Peyer's patch (tissue), 4 donors: ENCODE measurements around the gene ISLR2. TPM values are rescaled to one million over a fixed set of nuclear protein-coding genes. Genes with fewer than 3 reads are reported as not detected.
A peak's percentile ranks its signal among the peaks of the same experiment; 100 is the strongest.
"Not testable (repeated sequence)": the region's sequence is repeated elsewhere in the genome, so short reads cannot be mapped to it uniquely, and the experiment has no call there.

Source experiments
- DNase-seq, 3 donors: peaks; one replicate each; pipeline ENCODE4 v3.0.0-alpha.2; 2017 to 2019
- H3K27ac ChIP-seq, 4 donors: fragments of 200-600 bp; sonication (generic); one replicate each; pipeline ENCODE4 v1.5.1; 2016 to 2019
- H3K27me3 ChIP-seq, 2 donors: fragments of 200-600 bp; sonication (generic); one replicate each; pipeline ENCODE4 v1.5.1; 2019
- H3K36me3 ChIP-seq, 3 donors: fragments of 200-600 bp; sonication (generic); one replicate each; pipeline ENCODE4 v1.5.1; 2016 to 2019
- H3K4me1 ChIP-seq, 4 donors: fragments of 200-600 bp; sonication (generic); one replicate each; pipeline ENCODE4 v1.5.1; 2016 to 2019
- H3K4me3 ChIP-seq, 4 donors: fragments of 200-600 bp; sonication (generic); 1 replicate in 3 of 4; 2 replicates in 1 of 4; pipeline ENCODE4 v1.5.1; 2016 to 2019; ENCODE audit warnings: mild to moderate bottlenecking in 1 of 4
- H3K9me3 ChIP-seq, 4 donors: fragments of 200-600 bp; sonication (generic); one replicate each; pipeline ENCODE4 v1.5.1; 2016 to 2019; ENCODE audit warnings: mild to moderate bottlenecking in 1 of 4
- POLR2A ChIP-seq, 2 donors: fragments of 450-650 bp; IDR thresholded peaks; one replicate each; pipeline ENCODE4 v1.5.1; 2017; ENCODE audit warnings: antibody characterized with exemption in 2 of 2, mild to moderate bottlenecking in 2 of 2, moderate library complexity in 2 of 2
- total RNA-seq, 4 donors: library from RNA; depleted of rRNA; stranded (reverse); fragments of >200 nt; gene quantifications; one replicate each; pipeline ENCODE4 v1.1.0, GENCODE V29; 2016
- TF ChIP-seq, protein P1 (sequence below), 6 experiments: fragments of 450-650 bp in 4 of 6; fragments of 200-600 bp in 2 of 6; sonication (generic) in 1 of 6; IDR thresholded peaks; one replicate each; pipeline ENCODE4 v1.5.1; 2017 to 2019; ENCODE audit warnings: antibody characterized with exemption in 6 of 6, mild to moderate bottlenecking in 3 of 6, moderate library complexity in 1 of 6

ISLR2 gene
- total RNA-seq, 4 donors from 2014 or later = 0.66 to 0.94 (median 0.70) TPM; not detected in 1

DNA sequence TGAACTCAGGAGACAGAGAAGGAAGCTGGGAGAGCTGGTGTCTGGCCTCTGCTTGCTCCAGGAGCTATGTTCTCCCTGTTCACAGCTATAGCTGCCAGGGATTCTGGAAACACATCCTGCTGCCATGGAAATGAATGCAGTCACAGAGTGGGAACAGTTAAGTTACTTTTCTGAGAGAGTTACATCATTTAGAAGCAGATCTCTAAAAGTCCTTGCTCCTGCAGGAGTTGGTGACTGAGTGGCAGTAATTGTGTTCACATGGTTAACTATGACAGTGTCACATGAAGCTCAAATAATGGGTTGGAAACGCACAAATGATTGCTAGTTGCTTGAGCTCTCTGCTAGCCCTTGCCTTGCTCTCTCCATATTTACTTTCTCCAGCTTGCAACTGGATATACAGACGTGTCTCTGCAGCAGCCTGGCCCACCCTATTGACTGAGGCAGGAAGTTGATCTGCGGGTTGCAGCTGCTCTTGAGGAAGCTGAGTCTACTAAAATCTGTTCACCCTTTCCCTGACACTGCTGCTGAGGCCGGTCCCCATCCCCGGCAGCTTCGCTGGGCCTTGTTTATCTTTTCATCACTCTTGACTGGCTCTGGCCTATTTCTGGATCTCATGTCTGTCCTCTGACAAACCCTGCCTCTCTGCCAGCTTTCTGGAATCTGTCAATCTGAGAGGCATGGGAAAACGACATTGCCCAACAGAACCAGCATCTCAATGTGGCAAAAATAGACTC lies 26.5 kb downstream of the ISLR2 start:
- Histone ChIP-seq H3K4me3 (no peak overlapping the region), H3K4me1 (no peaks in the 10 kb centered on the region), H3K9me3 (no peaks in the 10 kb centered on the region), H3K27me3 (no peaks in the 10 kb centered on the region), H3K36me3 (no peaks in the 10 kb centered on the region), H3K27ac (peak overlapping the region in 2 of 4 donors; percentile 4 to 8)
- TF ChIP-seq, protein P1, sequence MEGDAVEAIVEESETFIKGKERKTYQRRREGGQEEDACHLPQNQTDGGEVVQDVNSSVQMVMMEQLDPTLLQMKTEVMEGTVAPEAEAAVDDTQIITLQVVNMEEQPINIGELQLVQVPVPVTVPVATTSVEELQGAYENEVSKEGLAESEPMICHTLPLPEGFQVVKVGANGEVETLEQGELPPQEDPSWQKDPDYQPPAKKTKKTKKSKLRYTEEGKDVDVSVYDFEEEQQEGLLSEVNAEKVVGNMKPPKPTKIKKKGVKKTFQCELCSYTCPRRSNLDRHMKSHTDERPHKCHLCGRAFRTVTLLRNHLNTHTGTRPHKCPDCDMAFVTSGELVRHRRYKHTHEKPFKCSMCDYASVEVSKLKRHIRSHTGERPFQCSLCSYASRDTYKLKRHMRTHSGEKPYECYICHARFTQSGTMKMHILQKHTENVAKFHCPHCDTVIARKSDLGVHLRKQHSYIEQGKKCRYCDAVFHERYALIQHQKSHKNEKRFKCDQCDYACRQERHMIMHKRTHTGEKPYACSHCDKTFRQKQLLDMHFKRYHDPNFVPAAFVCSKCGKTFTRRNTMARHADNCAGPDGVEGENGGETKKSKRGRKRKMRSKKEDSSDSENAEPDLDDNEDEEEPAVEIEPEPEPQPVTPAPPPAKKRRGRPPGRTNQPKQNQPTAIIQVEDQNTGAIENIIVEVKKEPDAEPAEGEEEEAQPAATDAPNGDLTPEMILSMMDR (IDR thresholded peaks at IDR 0.05) = no peak
- no peak for TF ChIP-seq POLR2A (IDR thresholded peaks at IDR 0.05)
- DNase-seq = peak in 1 of 3 donors; percentile 14

DNA sequence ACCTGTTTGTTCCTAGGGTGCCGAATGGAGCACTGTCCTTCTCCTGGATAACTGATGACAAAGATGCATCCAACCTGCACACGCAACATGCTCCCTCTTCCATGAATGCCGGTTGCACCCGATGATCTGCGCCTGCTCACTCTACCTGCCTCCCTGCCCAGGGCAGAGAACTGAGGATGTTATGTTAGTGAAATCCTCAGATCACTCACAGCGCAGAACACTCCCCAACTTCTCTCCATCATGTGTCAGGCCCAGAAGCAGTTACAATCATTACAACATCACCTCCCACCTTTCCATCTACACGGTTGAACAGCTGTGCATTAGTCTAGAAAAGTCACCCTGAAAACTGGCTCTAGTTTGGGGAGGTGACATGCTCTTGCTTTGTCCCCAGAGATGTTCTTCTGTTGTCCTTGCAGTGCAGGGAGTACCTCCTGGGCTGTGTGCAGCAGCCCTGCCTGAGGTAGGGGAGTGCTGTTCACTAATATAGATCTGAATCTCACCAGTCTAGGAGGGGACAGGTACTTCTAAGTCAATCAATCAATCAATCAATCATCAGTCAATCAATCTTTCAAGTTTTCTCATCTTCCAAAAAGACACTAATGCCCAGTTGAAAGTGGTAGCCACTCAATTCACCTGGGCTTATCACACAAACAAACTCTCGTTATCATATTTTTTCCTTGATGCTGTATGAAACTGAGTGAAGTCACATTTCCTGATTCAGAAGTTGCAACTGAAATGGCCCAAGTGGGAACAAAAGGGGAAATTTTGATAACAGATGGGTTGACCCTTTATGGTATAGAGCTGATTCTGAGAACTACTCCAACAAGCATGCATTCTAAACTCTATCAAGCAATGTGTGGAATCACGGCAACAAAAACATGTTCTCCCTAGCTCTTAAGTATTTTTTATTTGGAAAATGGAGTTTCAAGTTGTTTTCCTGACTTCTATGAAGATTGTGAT lies 27.8 kb downstream of the ISLR2 start:
- DNase-seq = peak in 1 of 3 donors; percentile 0
- Histone ChIP-seq H3K4me1 (no peaks in the 10 kb centered on the region), H3K27ac (no peak overlapping the region), H3K27me3 (no peaks in the 10 kb centered on the region), H3K4me3 (no peak overlapping the region), H3K9me3 (no peaks in the 10 kb centered on the region), H3K36me3 (no peaks in the 10 kb centered on the region)
- no peak for TF ChIP-seq POLR2A (IDR thresholded peaks at IDR 0.05)
- TF ChIP-seq, protein P1 (IDR thresholded peaks at IDR 0.05) = no peak

DNA sequence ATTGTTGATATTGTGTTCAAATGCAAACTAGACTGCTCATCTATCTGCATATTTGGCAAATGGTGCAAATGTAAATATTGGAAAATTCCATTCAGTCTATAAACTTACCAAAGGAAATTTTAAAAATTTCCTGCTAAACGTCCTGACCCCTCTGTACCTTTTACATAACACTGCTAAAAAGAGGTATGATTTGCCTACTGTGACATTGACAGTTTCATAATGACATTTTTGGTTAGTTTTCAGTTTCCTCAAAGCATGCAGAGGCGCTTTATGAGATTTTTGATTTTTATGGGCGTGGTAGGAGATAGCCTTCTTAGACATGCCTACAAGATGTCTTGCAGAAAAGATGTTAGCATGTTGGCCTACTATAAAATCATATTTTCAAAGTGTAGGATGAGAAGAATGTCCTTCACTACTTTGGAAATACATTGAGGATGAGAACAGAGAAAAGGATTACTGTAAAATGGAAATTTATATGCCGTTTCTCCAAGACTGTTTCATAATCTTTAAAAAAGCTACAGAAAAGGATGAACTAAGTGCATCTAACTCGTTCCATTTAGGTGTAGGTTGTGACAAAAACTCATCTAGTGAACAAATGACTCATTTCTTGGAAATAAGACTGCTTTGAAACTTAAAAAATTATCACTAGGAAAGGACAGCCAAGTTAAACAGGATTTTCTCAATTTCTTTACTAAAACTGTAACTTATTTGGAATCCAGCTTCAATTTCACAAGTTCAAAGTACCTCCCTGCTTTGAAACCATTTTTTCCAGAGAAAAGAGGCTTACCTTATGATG lies 28.7 kb downstream of the ISLR2 start:
- TF ChIP-seq, protein P1 (IDR thresholded peaks at IDR 0.05) = no peak
- no peak for TF ChIP-seq POLR2A (IDR thresholded peaks at IDR 0.05)
- no peaks in the 10 kb centered on the region for H3K9me3 ChIP-seq
- DNase-seq = no peak

DNA sequence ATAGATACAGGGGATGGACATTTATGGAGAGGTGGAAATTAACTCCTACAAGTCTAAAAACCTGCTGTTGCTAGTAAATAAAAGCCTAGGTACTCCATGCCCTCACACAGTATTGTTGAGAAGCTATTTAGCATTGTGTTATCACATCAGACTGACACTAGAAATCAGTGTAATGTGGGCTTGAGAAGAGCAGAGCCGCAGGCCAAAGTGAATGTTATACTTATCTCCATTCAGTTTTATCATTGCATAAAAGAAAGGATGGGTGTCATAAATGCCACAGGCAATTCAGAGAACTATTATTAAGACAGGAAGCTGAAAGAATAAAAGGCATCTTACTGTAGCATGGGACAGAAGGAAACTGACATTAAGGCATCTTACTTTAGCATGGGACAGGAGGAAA lies 29.4 kb downstream of the ISLR2 start:
- no peak for DNase-seq
- H3K27me3 ChIP-seq = no peaks in the 10 kb centered on the region
- H3K9me3 ChIP-seq = no peaks in the 10 kb centered on the region
- H3K27ac ChIP-seq = no peak overlapping the region
- no peaks in the 10 kb centered on the region for H3K4me1 ChIP-seq
- H3K4me3 ChIP-seq = no peak overlapping the region
- H3K36me3 ChIP-seq = no peaks in the 10 kb centered on the region
- TF ChIP-seq, protein P1 (IDR thresholded peaks at IDR 0.05) = no peak
- TF ChIP-seq POLR2A (IDR thresholded peaks at IDR 0.05) = no peak

More for the DNA sequence above, 28.7 kb downstream of the ISLR2 start:
- no peak overlapping the region for H3K4me3 ChIP-seq
- H3K27ac ChIP-seq = no peak overlapping the region
- H3K4me1 ChIP-seq = no peaks in the 10 kb centered on the region
- no peaks in the 10 kb centered on the region for H3K36me3 ChIP-seq
- H3K27me3 ChIP-seq = no peaks in the 10 kb centered on the region

DNA sequence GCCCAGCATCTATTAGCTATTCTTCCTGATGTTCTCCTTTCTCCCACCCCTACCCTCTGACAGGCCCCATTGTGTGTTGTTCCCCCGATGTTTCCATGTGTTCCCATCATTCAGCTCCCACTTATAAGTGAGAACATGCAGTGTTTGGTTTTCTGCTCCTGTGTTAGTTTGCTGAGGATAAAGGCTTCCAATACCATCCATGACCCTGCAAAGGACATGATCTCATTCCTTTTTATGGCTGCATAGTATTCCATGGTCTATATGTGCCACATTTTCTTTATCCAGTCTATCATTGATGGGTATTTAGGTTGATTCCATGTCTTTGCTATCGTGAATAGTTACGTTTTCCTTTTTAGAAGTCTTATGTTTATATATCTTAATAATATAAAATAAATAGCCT lies 30.0 kb downstream of the ISLR2 start:
- not testable (repeated sequence) for H3K4me3 ChIP-seq, DNase-seq, H3K27ac ChIP-seq, H3K36me3 ChIP-seq, H3K4me1 ChIP-seq, H3K9me3 ChIP-seq, H3K27me3 ChIP-seq

DNA sequence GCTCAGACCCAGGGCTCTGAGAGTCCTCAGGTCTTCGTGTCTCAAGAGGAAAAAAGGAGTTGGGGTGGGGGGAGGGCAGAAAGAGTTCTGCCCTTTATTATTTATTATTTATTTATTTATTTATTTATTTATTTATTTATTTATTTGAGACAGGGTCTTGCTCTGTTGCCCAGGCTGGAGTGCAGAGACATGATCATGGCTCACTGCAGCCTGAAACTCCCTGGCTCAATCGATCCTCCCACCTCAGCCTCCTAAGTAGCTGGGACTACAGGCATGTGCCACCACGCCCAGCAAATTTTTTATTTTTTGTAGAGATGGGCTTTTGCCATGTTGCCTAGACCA lies 31.8 kb downstream of the ISLR2 start:
- not testable (repeated sequence) for H3K4me3 ChIP-seq, H3K4me1 ChIP-seq, H3K27ac ChIP-seq, H3K9me3 ChIP-seq, H3K36me3 ChIP-seq, H3K27me3 ChIP-seq
- peak in 1 of 3 donors; percentile 3 for DNase-seq
